GM19099 (cell line): ENCODE measurements around the gene ASCL5.
A peak's percentile ranks its signal among the peaks of the same experiment; 100 is the strongest.

Experiments
- POLR2A ChIP-seq: IDR thresholded peaks from 3 replicates; pipeline ENCODE4 v1.6.1; 2011; ENCODE audit warnings: low read depth; ENCODE audit not compliant: insufficient read length; ENCODE audit errors: extremely low read depth

The ASCL5 gene

DNA sequence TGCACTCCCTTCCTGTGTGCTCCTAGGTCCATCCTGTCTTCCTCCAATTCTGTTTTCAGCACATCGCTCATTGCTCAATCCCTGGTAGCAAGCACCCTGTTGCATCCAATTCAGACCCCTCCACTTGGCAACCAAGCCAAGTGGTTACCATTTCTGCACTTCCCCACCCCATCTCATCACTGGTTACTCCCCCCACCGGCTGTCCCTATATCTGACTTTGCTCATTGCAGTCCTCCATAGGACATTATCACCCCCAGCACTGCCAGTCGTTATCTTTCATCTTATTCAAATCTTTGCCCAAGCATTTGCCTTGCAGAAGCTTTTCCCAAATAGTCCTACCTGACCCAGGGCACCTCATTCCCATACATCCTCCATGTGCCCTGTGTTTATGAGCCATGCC, 29.4 kb upstream of the ASCL5 start:
- no peak for TF ChIP-seq POLR2A

- TF ChIP-seq POLR2A = no peak
Observed at GRCh38 chr1:201155354-201155753, 28.4 kb upstream of the ASCL5 start.

DNA sequence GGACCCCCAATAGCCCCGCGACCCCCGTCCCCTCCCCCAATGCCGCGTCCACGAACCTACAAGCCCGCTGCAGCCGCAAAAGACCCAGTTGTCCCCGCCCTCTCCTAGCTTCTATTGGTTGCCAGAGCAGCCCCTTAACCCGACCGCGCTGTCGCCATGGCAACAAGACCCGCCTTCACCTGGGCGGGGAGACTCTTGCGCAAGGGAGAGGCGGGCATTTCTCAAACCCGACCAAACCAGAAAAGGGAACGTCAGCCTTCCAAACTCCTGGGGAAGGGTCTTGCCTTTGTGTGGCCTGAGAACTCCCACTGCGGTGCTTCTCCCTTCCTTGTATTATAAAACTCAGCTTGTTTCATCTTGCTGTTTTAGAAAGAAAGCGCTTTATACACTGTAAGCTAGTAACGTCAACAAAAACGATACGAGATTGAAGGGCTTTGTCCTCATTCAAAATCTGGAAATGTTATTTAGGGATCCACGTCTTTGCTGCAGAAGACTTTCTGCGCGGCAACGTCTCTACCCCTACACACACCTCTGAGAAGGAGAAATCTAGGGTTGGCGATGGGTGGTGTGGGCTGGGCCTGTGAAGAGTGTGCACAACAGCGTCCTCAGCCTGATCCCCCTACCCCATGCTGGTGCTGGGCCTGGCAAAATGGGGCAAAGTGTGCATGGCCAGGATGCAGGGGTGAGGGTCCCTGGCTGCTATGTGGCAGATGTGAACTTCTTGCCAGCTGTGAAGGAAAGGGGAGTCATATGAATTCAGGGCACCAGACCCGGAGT, 27.6 kb upstream of the ASCL5 start, which contains the start of gene TMEM9:
Gene TMEM9 (minus strand): TSS at position 86 of the 777 bp plus-strand sequence. CDS start 551 bp downstream, outside the sequence.
- no peak for TF ChIP-seq POLR2A

DNA sequence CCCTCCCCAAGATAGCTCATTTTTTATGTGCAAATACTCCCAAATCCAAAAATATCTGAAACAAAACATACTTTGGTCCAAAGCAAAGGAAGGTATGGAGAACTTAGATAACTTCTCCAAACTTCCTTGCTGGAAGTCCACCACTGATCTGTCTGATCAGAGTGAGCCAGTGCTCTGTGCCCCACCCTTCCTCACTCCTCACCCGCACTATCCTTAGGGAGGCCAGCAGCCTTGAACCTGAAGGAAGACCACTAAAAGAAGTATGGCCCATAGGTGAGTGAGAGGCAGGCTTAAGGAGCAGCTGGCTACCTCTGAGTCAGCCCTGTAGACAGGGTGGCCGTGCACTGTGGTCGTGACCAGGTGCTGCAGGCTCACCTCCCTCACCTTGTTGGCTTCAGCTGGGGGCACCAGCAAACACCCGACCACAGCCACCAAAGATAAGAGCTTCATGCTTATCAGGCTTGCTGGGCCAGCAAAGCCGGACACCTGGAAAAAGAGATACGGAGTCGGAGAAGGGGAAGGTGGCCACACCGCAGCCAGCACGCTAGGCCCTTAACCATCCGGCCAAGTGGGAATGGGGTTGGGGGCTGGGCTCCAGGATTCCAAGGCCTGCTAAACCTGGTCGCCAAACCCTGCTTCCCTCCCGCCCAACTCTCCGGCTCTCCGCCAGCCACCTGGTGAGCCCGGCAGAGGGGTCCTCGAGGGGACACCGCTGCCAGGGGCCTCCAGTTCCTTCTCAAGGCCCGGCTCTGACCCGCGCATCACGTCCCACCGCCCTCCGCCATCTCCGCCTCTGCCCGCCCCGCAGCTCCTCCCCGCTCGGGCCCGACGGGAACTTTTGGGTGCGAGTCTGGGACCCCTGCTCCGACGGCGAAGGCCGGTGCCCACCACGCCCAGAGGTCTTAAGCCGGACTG, 26.7 kb upstream of the ASCL5 start:
- peak; percentile 14 for TF ChIP-seq POLR2A

- no peak for TF ChIP-seq POLR2A
Observed at GRCh38 chr1:201149400-201149799, 22.4 kb upstream of the ASCL5 start.

DNA sequence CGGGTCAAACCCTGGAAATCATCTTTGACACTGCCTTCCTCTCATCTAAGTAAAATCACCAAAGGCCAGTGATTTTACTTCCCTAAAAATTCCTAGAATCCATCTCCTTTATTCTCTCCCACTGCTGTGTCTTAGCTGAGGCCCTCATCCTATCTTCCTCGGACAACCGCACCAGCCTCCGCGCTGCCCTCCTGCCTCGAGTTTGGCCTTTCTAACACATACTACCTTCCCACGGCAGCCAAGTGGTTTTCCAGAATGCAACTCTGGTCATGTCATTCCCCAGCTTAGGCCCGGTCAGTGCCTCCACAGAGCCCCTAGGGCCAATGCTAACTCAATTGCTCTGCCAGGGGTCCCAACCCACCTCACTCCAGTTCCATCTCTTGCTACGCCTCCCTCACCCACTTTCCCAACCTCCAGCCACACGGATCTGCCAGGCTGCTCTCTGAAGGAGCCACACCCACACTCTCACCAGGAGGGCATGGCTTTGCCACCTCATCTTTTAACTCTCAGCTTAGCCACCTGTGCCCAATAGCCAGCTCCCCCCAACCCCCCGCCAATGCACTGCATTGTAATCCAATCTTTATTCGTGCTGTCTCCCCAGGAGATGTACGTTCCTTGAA, 20.5 kb upstream of the ASCL5 start:
- no peak for TF ChIP-seq POLR2A

DNA sequence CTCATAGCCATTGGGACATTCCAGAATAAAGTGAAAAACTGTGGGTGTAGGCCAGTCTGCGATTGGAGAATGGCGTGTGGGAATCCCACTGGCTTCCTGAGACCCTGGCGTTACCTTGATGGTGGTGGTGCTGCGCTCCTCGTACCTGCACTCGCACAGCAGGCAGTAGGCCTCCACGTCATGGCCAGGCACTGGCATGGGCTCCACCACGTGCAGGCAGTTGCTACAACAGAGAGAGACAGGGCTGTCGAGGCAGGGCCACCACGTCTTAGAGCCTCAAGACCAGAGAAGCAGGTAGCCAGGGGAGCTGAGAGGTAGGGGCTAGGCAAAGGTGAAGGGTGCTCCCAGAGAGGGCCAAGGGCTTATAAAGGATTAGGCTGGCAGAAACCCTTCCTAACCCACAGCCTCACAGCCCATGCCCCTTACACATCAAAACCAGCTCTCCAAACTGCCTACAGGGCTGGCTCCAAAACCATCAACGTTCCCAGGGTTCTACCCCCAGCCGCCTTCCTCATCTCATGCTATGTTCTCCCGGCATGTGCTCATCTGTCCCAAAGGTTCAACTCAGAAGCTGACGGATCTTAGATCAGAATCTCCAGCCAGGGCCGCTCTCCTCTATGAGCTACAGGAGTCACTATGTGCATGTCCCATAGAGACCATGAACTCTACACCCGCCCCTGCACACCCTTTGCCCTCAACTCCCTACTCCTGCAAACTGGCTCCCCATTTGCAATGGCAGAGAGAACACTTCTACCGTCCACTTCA, 19.8 kb upstream of the ASCL5 start:
- no peak for TF ChIP-seq POLR2A

DNA sequence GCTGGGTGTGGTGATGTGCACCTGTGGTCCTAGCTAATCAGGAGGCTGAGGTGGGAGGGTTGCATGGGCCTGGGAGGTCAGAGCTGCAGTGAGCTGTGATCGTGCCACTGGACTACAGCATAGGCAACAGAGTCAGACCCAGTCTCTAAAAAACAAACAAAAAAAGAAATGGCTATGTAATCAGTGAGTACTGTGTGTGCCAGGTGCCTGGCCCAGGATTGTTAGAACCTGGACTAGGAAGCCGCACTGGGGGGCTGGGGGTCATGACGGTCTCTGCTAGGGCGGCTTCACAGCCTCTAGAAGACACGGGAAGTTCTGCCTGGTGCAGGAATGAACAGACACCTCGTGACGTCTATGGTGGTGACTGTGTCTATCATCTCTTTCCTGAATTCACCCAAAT, 18.8 kb upstream of the ASCL5 start:
- no peak for TF ChIP-seq POLR2A

- TF ChIP-seq POLR2A = no peak
Observed at GRCh38 chr1:201145132-201145531, 18.1 kb upstream of the ASCL5 start.

- TF ChIP-seq POLR2A = no peak
Observed at GRCh38 chr1:201144701-201145100, 17.7 kb upstream of the ASCL5 start.

DNA sequence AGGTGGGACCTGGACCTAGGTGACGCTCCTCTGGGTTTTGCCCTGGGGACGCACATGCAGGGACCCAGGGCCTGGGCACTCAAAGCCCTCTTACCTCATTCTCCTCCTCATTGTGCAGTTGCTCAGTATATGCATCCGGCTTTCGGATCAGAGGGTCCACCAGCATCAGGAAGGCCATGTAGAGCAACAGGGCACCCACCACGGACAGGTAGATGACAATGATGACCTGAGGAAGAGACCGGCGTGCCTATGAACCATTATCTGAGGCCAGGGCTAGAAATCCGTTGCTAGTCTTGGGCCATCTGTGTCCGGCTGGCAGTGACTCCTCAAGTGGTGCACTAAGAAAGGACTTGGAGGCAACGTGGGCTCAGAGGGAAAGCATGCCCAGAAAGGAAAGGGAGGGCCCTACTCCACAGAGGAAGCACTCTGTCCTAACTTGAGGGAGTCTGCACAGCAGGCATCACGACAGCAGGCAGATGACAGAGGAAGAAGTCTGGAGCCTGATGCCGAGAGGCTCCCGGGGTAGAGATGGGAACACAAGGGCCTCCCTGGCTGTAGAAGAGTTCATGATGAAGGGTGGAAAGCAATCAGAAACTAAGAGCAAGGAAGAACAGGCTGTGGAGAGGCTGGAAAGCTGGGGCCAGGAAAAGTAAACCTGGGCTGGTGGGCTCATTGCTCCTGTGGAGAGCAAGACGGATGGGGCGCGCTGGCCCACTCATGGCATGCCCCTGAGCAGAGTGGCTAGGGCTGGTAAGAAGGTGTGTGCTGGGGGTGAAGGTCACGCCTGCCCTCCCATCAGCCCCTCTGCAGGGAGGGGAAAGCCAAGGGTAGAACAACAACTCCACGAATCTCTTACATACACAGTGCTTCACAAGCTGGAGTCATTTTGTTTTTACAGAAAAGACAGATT, 17.0 kb upstream of the ASCL5 start:
- no peak for TF ChIP-seq POLR2A

GRCh38 chr1:201142849-201143725, 16.1 kb upstream of the ASCL5 start:
- TF ChIP-seq POLR2A = no peak
